Left lung (tissue), 10 donors: ENCODE results near the gene RIOK1. TPM values are rescaled to one million over a fixed set of nuclear protein-coding genes. Genes with fewer than 3 reads are reported as not detected.
A peak's percentile ranks its signal among the peaks of the same experiment; 100 is the strongest.

Experiments
- ATAC-seq: fragments of 200-7000 bp; cut with Tn5 transposase; one replicate; pipeline ENCODE4 v1.9.1; 2020; ENCODE audit warnings: moderate library complexity
- DNase-seq, 4 donors: peaks; one replicate each; pipeline ENCODE4 v3.0.0-alpha.2; 2013 to 2020
- H3K27ac ChIP-seq, 2 donors: fragments of 200-600 bp; sonication (generic) in 1 of 2; one replicate each; pipeline versions ENCODE4 v1.5.0 to v1.8.0; 2020 to 2021
- H3K27me3 ChIP-seq, 2 donors: fragments of 200-600 bp; sonication (generic) in 1 of 2; one replicate each; pipeline versions ENCODE4 v1.5.0 to v1.8.0; 2020 to 2021
- H3K36me3 ChIP-seq, 2 donors: fragments of 200-600 bp; sonication (generic) in 1 of 2; one replicate each; pipeline versions ENCODE4 v1.5.0 to v1.8.0; 2020 to 2021
- H3K4me1 ChIP-seq, 2 donors: fragments of 200-600 bp; one replicate each; pipeline ENCODE4 v1.8.0; 2021
- H3K4me3 ChIP-seq, 2 donors: fragments of 200-600 bp; sonication (generic) in 1 of 2; one replicate each; pipeline versions ENCODE4 v1.5.0 to v1.8.0; 2020 to 2021; ENCODE audit warnings: mild to moderate bottlenecking in 1 of 2
- H3K9me3 ChIP-seq, 2 donors: fragments of 200-600 bp; sonication (generic) in 1 of 2; one replicate each; pipeline versions ENCODE4 v1.5.0 to v1.8.0; 2020 to 2021
- CTCF ChIP-seq, 2 donors: fragments of 200-600 bp; sonication (generic) in 1 of 2; IDR thresholded peaks; one replicate each; pipeline versions ENCODE4 v1.5.0 to v1.8.0; 2021; ENCODE audit warnings: antibody characterized with exemption in 2 of 2
- intact Hi-C, 2 donors: fragments of 100-400 bp; cut with DNase I; formaldehyde crosslinking; loops; one replicate each; pipeline versions ENCODE4 v1.11.2 to v1.14.2; 2022
- polyA plus RNA-seq, 6 donors: library from polyadenylated mRNA; unstranded; fragments of 120-200 nt; gene quantifications; one replicate each; pipeline ENCODE4 v1.2.1, GENCODE V29; 2013; ENCODE audit not compliant: insufficient read length in 6 of 6
- total RNA-seq, 2 donors: library from RNA; stranded (reverse); fragmentation: NEBNext Ultra II Directional; extraction: Animal tissue kit (Norgen Biotek cat#: 25700); gene quantifications; one replicate each; pipeline ENCODE4 v1.2.1, GENCODE V29; 2021
- donor health status: DM: no; HTN: yes; CAD: no.
- donor health status: DM: no; HTN: no; CAD: no.

RIOK1 gene
- total and polyA plus RNA-seq, 8 donors: 15.0 to 38.3 (median 31.3) TPM

- ATAC-seq (no peak), DNase-seq (no peak)
- Histone ChIP-seq H3K4me1 (no peaks in the 10 kb centered on the region), H3K4me3 (no peak overlapping the region), H3K27ac (no peak overlapping the region), H3K27me3 (no peaks in the 10 kb centered on the region), H3K9me3 (no peaks in the 10 kb centered on the region), H3K36me3 (no peaks in the 10 kb centered on the region)
- no peak for TF ChIP-seq CTCF (IDR thresholded peaks at IDR 0.05)
- intact Hi-C loops: no loop called here
Measured at GRCh38 chr6:7377961-7378360, 11.6 kb upstream of the RIOK1 start.

- ATAC-seq: no peak
- Histone ChIP-seq H3K27me3 (no peaks in the 10 kb centered on the region), H3K4me1 (no peaks in the 10 kb centered on the region), H3K9me3 (no peaks in the 10 kb centered on the region), H3K4me3 (no peak overlapping the region), H3K27ac (no peak overlapping the region), H3K36me3 (no peaks in the 10 kb centered on the region)
- TF ChIP-seq CTCF (IDR thresholded peaks at IDR 0.05): no peak
- intact Hi-C loops: no loop called here
- DNase-seq: no peak
Measured at GRCh38 chr6:7378740-7379139, 10.9 kb upstream of the RIOK1 start.

- no peaks in the 10 kb centered on the region for H3K9me3 ChIP-seq
- H3K27ac ChIP-seq: no peak overlapping the region
- ATAC-seq (no peak), DNase-seq (no peak)
- no peaks in the 10 kb centered on the region for H3K36me3 ChIP-seq
- no peaks in the 10 kb centered on the region for H3K4me1 ChIP-seq
- no peak overlapping the region for H3K4me3 ChIP-seq
- TF ChIP-seq CTCF (IDR thresholded peaks at IDR 0.05): no peak
- intact Hi-C loops: no loop called here
- H3K27me3 ChIP-seq: no peaks in the 10 kb centered on the region
Measured at GRCh38 chr6:7381092-7381491, 8.5 kb upstream of the RIOK1 start.

- peaks cover 0 to 12% of the 10 kb centered on the region in 2 donors for H3K36me3 ChIP-seq
- DNase-seq (no peak), ATAC-seq (peak; percentile 87)
- TF ChIP-seq CTCF (IDR thresholded peaks at IDR 0.05): no peak
- H3K4me1 ChIP-seq: peaks cover 7 to 28% of the 10 kb centered on the region in 2 donors
- H3K27ac ChIP-seq: peak overlapping the region; percentile 92 to 95
- no peaks in the 10 kb centered on the region for H3K27me3 ChIP-seq
- no peaks in the 10 kb centered on the region for H3K9me3 ChIP-seq
- peak overlapping the region; percentile 83 to 94 for H3K4me3 ChIP-seq
- intact Hi-C loops: no loop called here
Measured at GRCh38 chr6:7389162-7389450, 502 bp upstream of the RIOK1 start.

- Histone ChIP-seq H3K4me3 (peak overlapping the region; percentile 83 to 94), H3K4me1 (peaks cover 7 to 28% of the 10 kb centered on the region in 2 donors), H3K27me3 (no peaks in the 10 kb centered on the region), H3K27ac (peak overlapping the region; percentile 92 to 95), H3K36me3 (peaks cover 0 to 25% of the 10 kb centered on the region in 2 donors), H3K9me3 (no peaks in the 10 kb centered on the region)
- no peak for DNase-seq
- no peak for TF ChIP-seq CTCF (IDR thresholded peaks at IDR 0.05)
- intact Hi-C loops: loop anchor here in 1 of 2 donors (10.0 kb wide), 1 partner anchor 86 kb away; no protein-coding TSS in a partner anchor
- ATAC-seq: no peak
Measured at GRCh38 chr6:7390226-7390878, 744 bp downstream of the RIOK1 start.
